Lung microvascular endothelial cell (primary cell): ENCODE measurements around the gene TMEM52B. TPM values are rescaled to one million over a fixed set of nuclear protein-coding genes. Genes with fewer than 3 reads are reported as not detected.

Experiments used
- total RNA-seq: library from RNA; depleted of rRNA; stranded (reverse); fragments of >200 nt; gene quantifications from 2 replicates; pipeline ENCODE4 v1.2.1, GENCODE V29; 2014

TMEM52B gene
- total RNA-seq, 1 donor from 2014 or later: not detected

Other genes with a start within 250 kb of the TMEM52B start
- not detected in 2 replicates for gene CLEC2A, start 246.7 kb upstream of the TMEM52B start, total RNA-seq
- not detected in 2 replicates for gene CLEC12A, start 207.6 kb upstream of the TMEM52B start, total RNA-seq
- gene CLEC1B, start 179.9 kb upstream of the TMEM52B start, total RNA-seq: not detected in 2 replicates
- under 0.01 TPM in 1 of 2 replicates, not detected in the other for gene CLEC12B, start 168.4 kb upstream of the TMEM52B start, total RNA-seq
- gene CLEC9A, start 148.3 kb upstream of the TMEM52B start, total RNA-seq: not detected in 2 replicates
- 12.5 and 14.4 TPM in 2 replicates for gene CLEC1A, start 80.0 kb upstream of the TMEM52B start, total RNA-seq
- gene CLEC7A, start 48.8 kb upstream of the TMEM52B start, total RNA-seq: 0.20 and 0.22 TPM in 2 replicates
- gene OLR1, start 6.9 kb upstream of the TMEM52B start, total RNA-seq: not detected in 2 replicates
- 72.4 and 159 TPM in 2 replicates for gene GABARAPL1, start 33.8 kb downstream of the TMEM52B start, total RNA-seq
- under 0.01 and 0.20 TPM in 2 replicates for gene KLRD1, start 128.8 kb downstream of the TMEM52B start, total RNA-seq
- not detected in 2 replicates for gene KLRK1, start 211.0 kb downstream of the TMEM52B start, total RNA-seq
- not detected in 2 replicates for gene KLRC4, start 230.7 kb downstream of the TMEM52B start, total RNA-seq
- not detected in 2 replicates for gene KLRC3, start 241.6 kb downstream of the TMEM52B start, total RNA-seq